ENCODE measurements around the gene BEND6.

The BEND6 gene

GRCh38 chr6:56940463-56940862 is 14.4 kb upstream of the BEND6 start:
- DNase-seq (ENCODE audit: low read depth in 1 of 2, low spot score in 1 of 2) = no peak

DNA sequence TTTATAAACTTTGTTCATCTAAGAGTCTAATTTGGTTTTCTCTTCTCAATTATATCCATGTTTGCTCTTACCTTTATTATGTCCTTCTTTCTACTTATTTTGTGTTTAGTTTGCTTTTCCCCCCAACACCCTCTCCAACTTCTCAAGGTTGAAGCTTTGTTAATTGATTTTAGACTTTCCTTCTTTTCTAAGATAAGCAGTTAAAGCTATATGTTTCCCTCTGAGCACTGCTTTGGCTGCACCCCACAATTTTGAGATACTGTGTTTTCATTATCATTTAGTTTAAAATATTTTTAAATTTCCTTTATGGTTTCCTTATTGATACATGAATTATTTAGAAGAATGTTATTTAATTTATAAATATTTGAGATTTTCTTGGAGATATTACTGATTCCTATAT is 13.9 kb upstream of the BEND6 start:
- DNase-seq (ENCODE audit: low read depth in 1 of 2, low spot score in 1 of 2) = no peak

GRCh38 chr6:56944661-56945060 is 10.2 kb upstream of the BEND6 start:
- no peak for DNase-seq (ENCODE audit: low read depth in 1 of 2, low spot score in 1 of 2)

DNA sequence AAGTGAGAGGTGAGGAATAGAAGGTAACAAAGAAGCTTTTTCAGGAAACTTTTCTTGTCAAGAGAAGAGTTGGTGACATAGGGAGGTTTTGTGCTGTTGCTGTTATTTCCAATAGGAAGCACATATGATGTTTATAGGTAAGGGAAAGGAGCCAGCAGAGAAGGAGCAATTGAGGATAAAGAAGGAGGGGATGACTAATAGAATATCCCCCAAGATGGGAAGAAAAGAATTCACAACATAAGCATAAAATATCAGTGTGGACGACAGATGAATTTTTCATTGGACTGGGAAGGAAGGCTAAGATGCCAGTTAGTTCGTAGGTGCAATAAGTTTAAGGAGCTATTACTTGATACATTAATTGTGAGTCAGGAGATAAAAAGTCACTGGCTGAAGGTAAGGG is 8.5 kb upstream of the BEND6 start:
- no peak for DNase-seq (ENCODE audit: low read depth in 1 of 2, low spot score in 1 of 2)

DNA sequence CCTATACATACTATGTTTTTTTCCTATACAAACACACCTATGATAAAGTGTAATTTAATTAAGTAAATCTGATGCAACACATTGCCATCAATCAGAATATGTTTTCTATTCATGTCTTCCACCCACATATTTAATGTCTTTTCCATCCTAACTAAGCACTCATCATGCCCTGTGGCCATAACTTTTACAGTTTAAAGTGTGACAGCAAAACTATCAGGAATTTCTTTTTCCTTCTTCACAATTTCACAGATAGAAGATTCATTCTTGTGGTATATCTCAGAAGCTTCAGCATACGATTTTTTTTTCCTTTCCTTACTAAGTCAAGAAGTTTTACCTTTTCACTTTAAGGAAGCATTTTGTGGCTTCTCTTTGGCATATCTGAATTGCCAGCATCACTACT is 7.0 kb upstream of the BEND6 start:
- DNase-seq (ENCODE audit: low read depth in 1 of 2, low spot score in 1 of 2) = no peak

DNA sequence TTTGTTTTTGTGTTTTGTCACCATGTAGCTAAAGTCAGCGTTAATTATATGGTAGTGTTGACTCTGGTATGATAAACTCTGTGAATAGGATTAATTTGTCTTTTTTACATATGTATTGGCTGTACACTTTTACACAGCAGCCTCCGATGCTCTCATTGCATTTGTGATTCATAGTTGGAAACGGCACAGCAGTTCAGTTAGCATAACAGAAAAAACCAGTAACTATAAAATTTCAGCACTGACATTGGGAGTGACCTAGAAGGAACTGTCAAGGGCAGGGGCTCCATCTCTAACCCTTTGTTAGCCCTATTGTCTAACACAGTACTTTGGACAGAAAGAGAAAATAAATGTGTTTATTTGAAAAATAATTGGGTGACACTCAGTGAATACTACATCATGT is 5.6 kb upstream of the BEND6 start:
- no peak for DNase-seq (ENCODE audit: low read depth in 1 of 2, low spot score in 1 of 2)

- DNase-seq (ENCODE audit: low read depth in 1 of 2, low spot score in 1 of 2) = no peak
Measured at GRCh38 chr6:56949925-56950495, 4.9 kb upstream of the BEND6 start.

GRCh38 chr6:56951049-56951831 is 3.7 kb upstream of the BEND6 start:
- DNase-seq (ENCODE audit: low read depth in 1 of 2, low spot score in 1 of 2) = no peak

GRCh38 chr6:56953597-56954402 is 1.1 kb upstream of the BEND6 start:
- DNase-seq (ENCODE audit: low read depth in 1 of 2, low spot score in 1 of 2) = no peak

- peak in 1 of 2 donors; percentile 10 for DNase-seq (ENCODE audit: low read depth in 1 of 2, low spot score in 1 of 2)
Measured at GRCh38 chr6:56955171-56956155, 556 bp downstream of the BEND6 start.

DNA sequence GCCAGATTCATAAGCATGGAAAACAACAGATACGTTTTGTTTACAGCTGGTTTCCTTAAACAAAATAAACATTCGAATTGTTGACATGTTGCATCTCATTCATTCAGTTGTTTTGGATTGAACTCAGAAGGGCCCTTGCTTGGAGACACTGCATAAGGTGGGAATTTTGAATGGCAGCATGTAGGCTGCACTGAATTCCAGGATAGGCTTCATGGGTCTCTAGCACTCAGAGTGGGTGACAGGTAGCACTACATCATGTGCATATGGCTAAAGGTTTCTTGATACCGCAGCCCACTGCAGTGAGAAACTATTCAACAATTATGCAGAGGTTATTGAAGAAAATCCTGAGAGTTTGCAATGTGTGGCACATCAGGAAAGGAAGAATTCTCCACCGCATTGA is 1.6 kb downstream of the BEND6 start:
- DNase-seq (ENCODE audit: low read depth in 1 of 2, low spot score in 1 of 2) = no peak

- DNase-seq (ENCODE audit: low read depth in 1 of 2, low spot score in 1 of 2) = no peak
Measured at GRCh38 chr6:56957856-56958255, 2.9 kb downstream of the BEND6 start.

DNA sequence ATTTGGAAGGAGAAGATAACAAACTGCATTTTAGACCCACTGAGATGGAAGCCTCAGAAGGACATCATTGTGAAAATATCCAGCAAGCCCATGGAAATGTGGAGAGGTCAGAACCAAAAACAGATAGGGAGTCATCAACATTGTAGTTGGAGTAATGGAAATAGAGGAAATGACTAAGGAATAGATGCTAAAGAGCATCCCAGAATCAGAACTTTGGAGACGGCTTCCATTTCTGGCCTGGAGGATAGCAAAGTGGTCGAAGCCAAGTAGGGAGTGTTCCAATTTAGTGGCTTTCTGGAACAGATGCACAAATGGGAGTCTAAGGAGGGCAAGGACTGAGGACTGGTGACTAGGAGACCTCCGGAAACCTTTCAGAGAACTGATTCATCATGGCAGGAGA is 3.6 kb downstream of the BEND6 start:
- no peak for DNase-seq (ENCODE audit: low read depth in 1 of 2, low spot score in 1 of 2)

DNA sequence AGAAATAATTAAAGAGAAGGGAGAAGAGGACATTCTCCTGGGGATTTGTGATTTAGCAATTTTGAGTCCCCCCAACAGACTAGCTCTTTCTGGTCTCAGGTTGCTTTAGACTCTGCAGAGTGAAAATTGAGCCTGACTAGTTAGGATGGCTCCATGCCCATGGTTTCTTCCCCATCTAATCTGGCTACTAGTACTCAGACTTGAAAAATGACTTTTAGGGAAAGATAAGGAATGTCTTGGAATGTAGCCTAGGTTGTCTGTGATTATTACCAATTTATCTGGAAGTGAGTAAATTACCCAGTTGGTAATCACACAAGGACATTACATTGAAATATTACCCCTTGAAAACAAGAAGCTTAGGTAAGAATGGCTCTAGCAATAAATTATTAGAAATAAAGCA is 4.2 kb downstream of the BEND6 start:
- no peak for DNase-seq (ENCODE audit: low read depth in 1 of 2, low spot score in 1 of 2)

DNA sequence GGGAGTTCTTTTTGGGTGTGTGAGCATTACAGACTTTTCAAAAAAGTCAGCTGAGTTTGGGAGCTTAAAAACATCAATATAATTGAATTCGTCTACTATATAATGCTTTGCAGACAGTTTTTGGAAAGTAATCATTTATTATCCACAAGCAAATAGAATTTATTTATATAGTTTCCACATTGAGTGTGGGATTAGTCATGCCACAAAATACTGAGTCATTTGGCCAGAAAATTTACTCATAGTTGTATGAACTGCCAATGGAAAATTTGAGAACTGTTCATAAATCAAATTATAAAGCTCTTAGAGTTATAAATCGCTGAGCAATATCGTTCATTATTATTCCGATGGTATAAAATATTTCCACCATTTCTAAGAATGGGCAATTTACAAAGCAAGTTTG is 5.0 kb downstream of the BEND6 start:
- DNase-seq (ENCODE audit: low read depth in 1 of 2, low spot score in 1 of 2) = no peak

DNA sequence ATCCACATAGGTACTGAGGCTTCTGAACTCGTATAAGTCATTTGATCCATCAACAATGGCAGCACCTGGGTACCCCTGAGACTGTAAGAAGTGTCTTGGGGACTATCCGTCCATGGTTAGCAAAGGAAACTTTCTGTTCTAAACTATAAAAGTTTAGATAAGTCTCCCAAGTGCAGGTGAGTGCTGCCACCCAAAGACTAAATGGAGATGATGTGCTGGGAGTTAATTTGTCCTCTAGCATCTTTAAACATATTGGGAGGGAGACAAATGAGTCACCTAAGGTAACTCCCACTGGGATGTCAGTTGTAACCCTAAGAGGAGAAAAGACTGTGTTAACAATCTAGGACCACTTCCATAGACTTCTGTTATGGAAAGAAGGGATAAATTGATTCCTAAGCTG is 6.2 kb downstream of the BEND6 start:
- DNase-seq (ENCODE audit: low read depth in 1 of 2, low spot score in 1 of 2) = no peak

- no peak for DNase-seq (ENCODE audit: low read depth in 1 of 2, low spot score in 1 of 2)
Measured at GRCh38 chr6:56962441-56962840, 7.5 kb downstream of the BEND6 start.

- no peak for DNase-seq (ENCODE audit: low read depth in 1 of 2, low spot score in 1 of 2)
Measured at GRCh38 chr6:56963043-56963442, 8.1 kb downstream of the BEND6 start.

DNA sequence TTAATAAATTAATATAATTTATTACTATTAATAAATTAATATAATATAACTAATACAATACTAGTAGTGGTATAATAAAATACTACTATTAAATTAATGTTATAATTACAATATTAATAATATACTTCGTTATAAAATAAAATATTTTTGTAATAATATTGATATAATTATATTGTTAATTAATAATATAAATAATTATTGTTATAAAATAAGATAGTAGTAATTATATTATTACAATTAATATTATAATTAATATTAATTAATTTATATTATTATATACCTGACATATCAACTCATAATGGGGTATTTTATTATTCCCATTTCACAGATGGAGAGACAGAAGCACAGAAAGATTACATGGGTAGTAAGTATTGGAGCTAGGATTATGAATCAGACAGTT is 8.9 kb downstream of the BEND6 start:
- no peak for DNase-seq (ENCODE audit: low read depth in 1 of 2, low spot score in 1 of 2)

DNA sequence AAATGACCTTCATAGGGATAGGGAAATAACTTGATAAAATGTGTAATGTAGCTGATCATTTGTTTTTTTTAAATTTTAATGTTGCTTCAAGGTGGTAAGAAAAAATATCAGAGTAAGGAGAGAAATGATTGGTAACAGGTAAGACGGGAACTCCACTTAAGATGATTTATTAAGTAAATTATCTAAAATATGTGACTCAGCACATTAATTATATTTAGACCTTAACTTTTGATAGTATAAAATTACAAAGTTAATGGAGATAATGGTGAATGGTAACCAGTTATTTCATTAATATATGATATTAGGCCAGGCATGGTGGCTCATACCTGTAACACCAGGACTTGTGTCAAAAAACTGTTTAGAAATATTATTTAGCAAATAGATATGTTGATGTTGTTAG is 10.2 kb downstream of the BEND6 start:
- DNase-seq (ENCODE audit: low read depth in 1 of 2, low spot score in 1 of 2) = no peak

- no peak for DNase-seq (ENCODE audit: low read depth in 1 of 2, low spot score in 1 of 2)
Measured at GRCh38 chr6:56970849-56971248, 15.9 kb downstream of the BEND6 start.
